K562 (cell line): ENCODE measurements around the gene DLGAP5. TPM values are rescaled to one million over a fixed set of nuclear protein-coding genes. Genes with fewer than 3 reads are reported as not detected.
A peak's percentile ranks its signal among the peaks of the same experiment; 100 is the strongest.

Source experiments
- CBX3 ChIP-seq, 2 experiments: IDR thresholded peaks; 1 replicate in 1 of 2; 2 replicates in 1 of 2; pipeline ENCODE4 v1.6.1; 2012; ENCODE audit warnings: inconsistent platforms in 2 of 2, low read length in 2 of 2, borderline replicate concordance in 1 of 2, control low read depth in 1 of 2
- DNMT1 ChIP-seq: fragments of 450-650 bp; IDR thresholded peaks from 2 replicates; pipeline ENCODE4 v1.6.1; 2016; ENCODE audit warnings: antibody characterized with exemption, mild to moderate bottlenecking
- FOXA3 ChIP-seq, 2 experiments: fragments of 450-650 bp in 1 of 2; sonication (generic) in 1 of 2; formaldehyde crosslinking; IDR thresholded peaks in 1 of 2; conservative IDR thresholded peaks in 1 of 2; 2 replicates each; pipeline versions ENCODE4 v1.4.0 to v1.8.0; 2020 to 2022; ENCODE audit warnings: mild to moderate bottlenecking in 2 of 2, missing genetic modification reagents in 1 of 2
- HINFP ChIP-seq: fragments of 450-650 bp; conservative IDR thresholded peaks from 2 replicates; pipeline ENCODE4 v1.6.1; 2016; ENCODE audit warnings: missing genetic modification characterization, low read depth, mild to moderate bottlenecking, control low read depth, missing compliant biosample characterization
- KLF13 ChIP-seq: fragments of 450-650 bp; IDR thresholded peaks from 2 replicates; pipeline ENCODE4 v1.6.1; 2016; ENCODE audit warnings: missing genetic modification characterization, low read depth, mild to moderate bottlenecking, missing compliant biosample characterization, moderate library complexity, borderline replicate concordance
- MIER1 ChIP-seq: fragments of 450-650 bp; IDR thresholded peaks from 2 replicates; pipeline ENCODE4 v1.6.1; 2016; ENCODE audit warnings: antibody characterized with exemption, mild to moderate bottlenecking, low read depth
- NCOR1 ChIP-seq: fragments of 450-650 bp; IDR thresholded peaks from 2 replicates; pipeline ENCODE4 v1.6.1; 2016; ENCODE audit warnings: mild to moderate bottlenecking, moderate library complexity
- POLR2H ChIP-seq: IDR thresholded peaks from 2 replicates; pipeline ENCODE4 v1.6.1; 2016; ENCODE audit warnings: missing genetic modification characterization, low read depth, mild to moderate bottlenecking, control low read depth, missing compliant biosample characterization, moderate library complexity
- PURB ChIP-seq: sonication (generic); formaldehyde crosslinking; IDR thresholded peaks from 2 replicates; pipeline ENCODE4 v1.9.0; 2021; ENCODE audit warnings: low read depth, mild to moderate bottlenecking, missing genetic modification reagents
- RFX5 ChIP-seq: IDR thresholded peaks from 2 replicates; pipeline ENCODE4 v1.6.1; 2011; ENCODE audit warnings: low read depth, mild to moderate bottlenecking, improper control_type of control experiment, low read length
- TBP ChIP-seq: optimal IDR thresholded peaks from 2 replicates; pipeline ENCODE3; 2011; ENCODE audit warnings: low read depth, low read length, improper control_type of control experiment
- ZBTB34 ChIP-seq: fragments of 250-450 bp; sonication (Bioruptor Pico); IDR thresholded peaks from 2 replicates; pipeline ENCODE4 v1.8.0; 2021; ENCODE audit warnings: mild to moderate bottlenecking, moderate library complexity
- ZNF175 ChIP-seq: fragments of 200-800 bp; sonication (Bioruptor generic); IDR thresholded peaks from 2 replicates; pipeline ENCODE4 v1.6.1; 2016; ENCODE audit warnings: low read depth, mild to moderate bottlenecking, missing genetic modification characterization, missing compliant biosample characterization
- ZNF282 ChIP-seq: sonication (generic); formaldehyde crosslinking; IDR thresholded peaks from 2 replicates; pipeline ENCODE4 v1.8.1; 2023; ENCODE audit warnings: missing genetic modification reagents
- ZNF395 ChIP-seq: fragments of 200-800 bp; sonication (Bioruptor generic); IDR thresholded peaks from 2 replicates; pipeline ENCODE4 v1.6.1; 2017; ENCODE audit warnings: missing genetic modification characterization, missing compliant biosample characterization
- polyA plus RNA-seq, 8 experiments: library from polyadenylated mRNA; depleted of rRNA in 4 of 8; stranded (reverse) in 5 of 8; unstranded in 3 of 8; fragments of >200 nt; fragmentation: Nextera tagmentation in 2 of 8; fragmentation: Illumina TruSeq in 1 of 8; extraction: Ambion mirVana in 2 of 8; extraction: Trizol in 1 of 8; gene quantifications; 2 replicates each; pipeline versions ENCODE4 v1.2.1 to v1.2.3, GENCODE V29; 2011 to 2014; ENCODE audit warnings: inconsistent platforms in 1 of 8, missing spikeins in 1 of 8
- total RNA-seq, 7 experiments: library from RNA; depleted of rRNA in 6 of 7; stranded (reverse); fragments of >200 nt in 6 of 7; fragmentation: Illumina TruSeq in 2 of 7; extraction: Trizol in 2 of 7; gene quantifications; 2 replicates each; pipeline versions ENCODE4 v1.2.1 to v1.2.3, GENCODE V29; 2011 to 2021; ENCODE audit warnings: low replicate concordance in 1 of 7
- TF ChIP-seq, protein P1 (sequence below): fragments of 450-650 bp; IDR thresholded peaks from 2 replicates; pipeline ENCODE4 v1.6.1; 2017; ENCODE audit warnings: antibody characterized with exemption, mild to moderate bottlenecking

The DLGAP5 gene
- total and polyA plus RNA-seq, 9 of the 15 experiments (the other 6 are each of a cell fraction or from before 2014, with no cell fraction given): 39.1 to 80.0 (median 59.9) TPM

DNA sequence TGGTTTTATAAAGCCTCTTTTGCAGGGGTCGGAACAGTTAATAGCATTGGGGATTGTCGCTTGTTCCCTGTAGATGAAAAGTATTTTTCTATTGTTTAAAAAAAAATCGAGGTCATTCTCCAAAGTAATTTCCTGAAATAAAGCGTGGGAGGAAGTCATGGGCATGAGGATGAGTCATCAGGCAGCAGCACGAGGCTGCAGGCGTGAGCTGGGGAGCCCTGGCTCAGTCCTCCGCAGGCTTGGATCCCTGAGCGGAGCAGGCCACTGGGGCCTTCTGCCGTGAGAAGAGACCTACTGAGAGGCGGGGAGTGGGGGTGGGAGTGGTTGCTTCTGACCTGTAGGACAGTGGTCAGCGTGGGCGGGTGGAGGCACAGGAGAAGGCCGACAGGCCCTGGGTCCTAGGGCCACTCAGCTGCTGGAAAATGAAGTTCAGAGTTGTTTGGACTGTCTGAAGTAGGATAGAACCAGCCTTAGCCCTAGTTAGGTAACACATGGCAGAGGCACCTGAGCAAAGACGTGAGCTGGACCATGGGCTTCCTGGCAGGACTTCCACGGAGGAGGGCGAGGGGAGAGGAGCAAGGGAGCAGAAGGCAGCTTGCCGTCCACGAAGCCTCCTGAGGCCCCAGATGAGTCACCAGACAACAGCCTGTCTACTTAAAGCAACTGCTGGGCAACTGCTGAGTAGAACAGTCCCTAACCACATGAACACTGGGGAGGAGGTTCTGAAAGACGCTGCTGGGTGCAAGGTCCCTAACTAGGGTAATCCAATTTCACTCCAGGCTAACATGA lies 83.4 kb downstream of the DLGAP5 start (continued):
- TF ChIP-seq FOXA3 (CRISPR knock-in tag; conservative IDR thresholded peaks at IDR 0.05 in 1 of 2, IDR thresholded peaks at IDR 0.05 in 1 of 2) (0 out of 4 replicates have a peak, but pooled peaks of 1 of the 2 experiments have one; percentile 32), HINFP (tag) (0 out of 2 replicates have a peak, but pooled peaks have one; percentile 32), RFX5 (no peak), ZNF282 (CRISPR knock-in tag) (no peak), CBX3 (IDR thresholded peaks at IDR 0.05; ENCODE audit: borderline replicate concordance in 1 of 2, low read length in 2 of 2) (peak in 1 of 2 experiments; percentile 70; a peak in 2 of 3 replicates), MIER1 (no peak), DNMT1 (no peak), ZNF175 (CRISPR knock-in tag) (peak; percentile 90), TBP (peak; percentile 11), POLR2H (peak; percentile 57), KLF13 (tag) (no peak), PURB (CRISPR knock-in tag) (no peak), NCOR1 (0 out of 2 replicates have a peak, but pooled peaks have one; percentile 14), ZNF395 (CRISPR knock-in tag) (peak; percentile 94), ZBTB34 (CRISPR knock-in tag) (peak; percentile 15; the same call in 1 of the 2 replicates)
- TF ChIP-seq, protein P1, sequence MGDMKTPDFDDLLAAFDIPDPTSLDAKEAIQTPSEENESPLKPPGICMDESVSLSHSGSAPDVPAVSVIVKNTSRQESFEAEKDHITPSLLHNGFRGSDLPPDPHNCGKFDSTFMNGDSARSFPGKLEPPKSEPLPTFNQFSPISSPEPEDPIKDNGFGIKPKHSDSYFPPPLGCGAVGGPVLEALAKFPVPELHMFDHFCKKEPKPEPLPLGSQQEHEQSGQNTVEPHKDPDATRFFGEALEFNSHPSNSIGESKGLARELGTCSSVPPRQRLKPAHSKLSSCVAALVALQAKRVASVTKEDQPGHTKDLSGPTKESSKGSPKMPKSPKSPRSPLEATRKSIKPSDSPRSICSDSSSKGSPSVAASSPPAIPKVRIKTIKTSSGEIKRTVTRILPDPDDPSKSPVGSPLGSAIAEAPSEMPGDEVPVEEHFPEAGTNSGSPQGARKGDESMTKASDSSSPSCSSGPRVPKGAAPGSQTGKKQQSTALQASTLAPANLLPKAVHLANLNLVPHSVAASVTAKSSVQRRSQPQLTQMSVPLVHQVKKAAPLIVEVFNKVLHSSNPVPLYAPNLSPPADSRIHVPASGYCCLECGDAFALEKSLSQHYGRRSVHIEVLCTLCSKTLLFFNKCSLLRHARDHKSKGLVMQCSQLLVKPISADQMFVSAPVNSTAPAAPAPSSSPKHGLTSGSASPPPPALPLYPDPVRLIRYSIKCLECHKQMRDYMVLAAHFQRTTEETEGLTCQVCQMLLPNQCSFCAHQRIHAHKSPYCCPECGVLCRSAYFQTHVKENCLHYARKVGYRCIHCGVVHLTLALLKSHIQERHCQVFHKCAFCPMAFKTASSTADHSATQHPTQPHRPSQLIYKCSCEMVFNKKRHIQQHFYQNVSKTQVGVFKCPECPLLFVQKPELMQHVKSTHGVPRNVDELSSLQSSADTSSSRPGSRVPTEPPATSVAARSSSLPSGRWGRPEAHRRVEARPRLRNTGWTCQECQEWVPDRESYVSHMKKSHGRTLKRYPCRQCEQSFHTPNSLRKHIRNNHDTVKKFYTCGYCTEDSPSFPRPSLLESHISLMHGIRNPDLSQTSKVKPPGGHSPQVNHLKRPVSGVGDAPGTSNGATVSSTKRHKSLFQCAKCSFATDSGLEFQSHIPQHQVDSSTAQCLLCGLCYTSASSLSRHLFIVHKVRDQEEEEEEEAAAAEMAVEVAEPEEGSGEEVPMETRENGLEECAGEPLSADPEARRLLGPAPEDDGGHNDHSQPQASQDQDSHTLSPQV: peak; percentile 98
